ENCODE results near the gene ATAD5.
A peak's percentile ranks its signal among the peaks of the same experiment; 100 is the strongest.
"Not testable (repeated sequence)": the region's sequence is repeated elsewhere in the genome, so short reads cannot be mapped to it uniquely, and the experiment has no call there.

ATAD5 gene, protein sequence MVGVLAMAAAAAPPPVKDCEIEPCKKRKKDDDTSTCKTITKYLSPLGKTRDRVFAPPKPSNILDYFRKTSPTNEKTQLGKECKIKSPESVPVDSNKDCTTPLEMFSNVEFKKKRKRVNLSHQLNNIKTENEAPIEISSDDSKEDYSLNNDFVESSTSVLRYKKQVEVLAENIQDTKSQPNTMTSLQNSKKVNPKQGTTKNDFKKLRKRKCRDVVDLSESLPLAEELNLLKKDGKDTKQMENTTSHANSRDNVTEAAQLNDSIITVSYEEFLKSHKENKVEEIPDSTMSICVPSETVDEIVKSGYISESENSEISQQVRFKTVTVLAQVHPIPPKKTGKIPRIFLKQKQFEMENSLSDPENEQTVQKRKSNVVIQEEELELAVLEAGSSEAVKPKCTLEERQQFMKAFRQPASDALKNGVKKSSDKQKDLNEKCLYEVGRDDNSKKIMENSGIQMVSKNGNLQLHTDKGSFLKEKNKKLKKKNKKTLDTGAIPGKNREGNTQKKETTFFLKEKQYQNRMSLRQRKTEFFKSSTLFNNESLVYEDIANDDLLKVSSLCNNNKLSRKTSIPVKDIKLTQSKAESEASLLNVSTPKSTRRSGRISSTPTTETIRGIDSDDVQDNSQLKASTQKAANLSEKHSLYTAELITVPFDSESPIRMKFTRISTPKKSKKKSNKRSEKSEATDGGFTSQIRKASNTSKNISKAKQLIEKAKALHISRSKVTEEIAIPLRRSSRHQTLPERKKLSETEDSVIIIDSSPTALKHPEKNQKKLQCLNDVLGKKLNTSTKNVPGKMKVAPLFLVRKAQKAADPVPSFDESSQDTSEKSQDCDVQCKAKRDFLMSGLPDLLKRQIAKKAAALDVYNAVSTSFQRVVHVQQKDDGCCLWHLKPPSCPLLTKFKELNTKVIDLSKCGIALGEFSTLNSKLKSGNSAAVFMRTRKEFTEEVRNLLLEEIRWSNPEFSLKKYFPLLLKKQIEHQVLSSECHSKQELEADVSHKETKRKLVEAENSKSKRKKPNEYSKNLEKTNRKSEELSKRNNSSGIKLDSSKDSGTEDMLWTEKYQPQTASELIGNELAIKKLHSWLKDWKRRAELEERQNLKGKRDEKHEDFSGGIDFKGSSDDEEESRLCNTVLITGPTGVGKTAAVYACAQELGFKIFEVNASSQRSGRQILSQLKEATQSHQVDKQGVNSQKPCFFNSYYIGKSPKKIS (N-terminal part only)

DNA sequence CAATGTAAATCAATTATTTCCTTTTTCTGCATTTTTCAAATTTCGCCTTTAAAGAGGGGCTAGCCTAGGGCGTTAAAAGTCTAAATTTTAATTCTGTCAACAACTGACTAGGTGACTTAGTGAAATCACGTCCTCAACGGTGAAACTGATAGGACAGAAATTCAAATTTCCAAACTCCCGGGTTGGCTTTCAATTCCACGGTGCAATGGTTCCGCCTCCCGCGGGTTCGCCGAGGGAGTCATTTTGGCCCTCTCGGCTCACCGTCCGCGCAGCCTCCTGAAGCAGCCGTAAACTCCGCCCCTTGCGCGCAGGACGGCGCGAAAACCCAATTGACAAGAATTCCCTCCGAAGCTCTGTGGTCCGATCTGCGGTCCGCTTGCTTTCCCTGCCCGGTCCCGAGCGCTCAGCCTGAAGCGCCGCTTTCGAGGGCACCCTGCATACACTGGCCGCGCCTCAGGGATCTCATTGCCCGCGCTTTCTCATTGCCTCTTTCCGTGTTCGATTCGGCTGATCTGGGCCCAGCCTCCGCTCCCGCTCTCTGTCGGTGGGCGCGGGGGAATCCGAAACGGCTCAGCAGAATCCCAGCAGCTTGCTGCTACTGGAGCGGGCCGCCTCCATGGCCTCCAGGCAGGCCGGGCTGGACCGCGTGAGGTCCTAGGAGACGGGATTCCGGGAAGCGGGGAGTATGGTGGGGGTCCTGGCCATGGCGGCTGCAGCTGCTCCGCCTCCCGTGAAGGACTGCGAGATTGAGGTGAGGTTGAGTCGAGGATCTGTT lies at the start of gene ATAD5:
Gene ATAD5 (plus strand): TSS at position 304 of the 775 bp plus-strand sequence. CDS start 382 bp downstream, at position 686.
- peak; percentile 75 for DNase-seq (ENCODE audit: low read depth)

DNA sequence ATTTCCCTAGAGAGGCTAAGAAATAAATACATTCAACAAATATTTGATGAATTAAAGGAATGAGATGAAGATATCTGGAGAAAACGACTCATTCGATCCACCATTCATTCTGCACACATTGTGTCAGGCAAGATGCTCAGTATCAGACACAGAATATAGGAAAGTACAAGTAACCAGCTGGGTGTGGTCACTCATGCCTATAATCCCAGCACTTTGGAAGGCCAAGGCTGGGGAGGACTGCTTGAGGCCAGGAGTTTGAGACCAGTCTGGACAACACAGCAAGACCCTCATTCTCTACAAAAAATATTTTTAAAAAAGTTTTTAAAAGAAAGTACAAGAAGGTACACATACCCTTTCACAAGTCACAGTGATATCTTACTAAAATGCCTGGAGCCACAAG lies 49.6 kb upstream of the ATAD5 start:
- DNase-seq (ENCODE audit: low read depth) = no peak

DNA sequence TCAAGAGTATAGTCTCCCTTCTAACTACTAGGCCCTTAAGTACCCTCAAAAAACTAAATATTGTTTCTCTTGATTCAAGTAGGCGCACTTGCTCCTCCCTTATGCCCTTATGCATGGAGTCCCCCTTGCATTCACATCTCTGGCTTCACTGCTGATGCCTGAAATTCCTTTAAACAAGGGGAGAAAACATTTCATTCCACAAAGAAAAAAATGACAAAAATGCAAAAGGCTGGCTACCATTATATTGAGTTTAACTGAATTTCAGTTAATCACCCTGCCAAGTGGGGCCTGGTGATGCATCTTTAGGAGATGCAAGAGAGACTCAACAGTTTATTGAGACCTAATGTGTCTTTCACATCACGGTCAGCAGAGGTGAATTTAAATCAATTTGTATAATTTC lies 42.8 kb upstream of the ATAD5 start:
- DNase-seq (ENCODE audit: low read depth) = no peak

DNA sequence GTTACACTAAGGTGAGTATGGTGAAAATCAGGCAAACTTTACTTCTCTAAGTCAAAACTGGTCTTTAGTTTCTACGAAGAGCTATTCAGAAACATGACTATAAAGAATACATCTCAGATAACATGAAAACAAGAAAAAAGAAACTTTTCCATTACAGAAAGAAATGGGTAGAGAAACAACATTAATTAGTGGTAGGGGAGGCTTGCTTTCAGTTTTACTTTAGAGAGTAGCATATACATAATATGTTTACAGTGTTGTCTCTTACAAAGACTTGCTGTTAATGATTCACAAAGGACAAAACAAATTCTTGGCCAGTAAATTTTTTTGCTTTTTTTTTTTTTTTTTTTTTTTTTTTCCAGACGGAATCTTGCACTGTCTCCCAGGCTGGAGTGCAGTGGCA lies 41.5 kb upstream of the ATAD5 start:
- no peak for DNase-seq (ENCODE audit: low read depth)

DNA sequence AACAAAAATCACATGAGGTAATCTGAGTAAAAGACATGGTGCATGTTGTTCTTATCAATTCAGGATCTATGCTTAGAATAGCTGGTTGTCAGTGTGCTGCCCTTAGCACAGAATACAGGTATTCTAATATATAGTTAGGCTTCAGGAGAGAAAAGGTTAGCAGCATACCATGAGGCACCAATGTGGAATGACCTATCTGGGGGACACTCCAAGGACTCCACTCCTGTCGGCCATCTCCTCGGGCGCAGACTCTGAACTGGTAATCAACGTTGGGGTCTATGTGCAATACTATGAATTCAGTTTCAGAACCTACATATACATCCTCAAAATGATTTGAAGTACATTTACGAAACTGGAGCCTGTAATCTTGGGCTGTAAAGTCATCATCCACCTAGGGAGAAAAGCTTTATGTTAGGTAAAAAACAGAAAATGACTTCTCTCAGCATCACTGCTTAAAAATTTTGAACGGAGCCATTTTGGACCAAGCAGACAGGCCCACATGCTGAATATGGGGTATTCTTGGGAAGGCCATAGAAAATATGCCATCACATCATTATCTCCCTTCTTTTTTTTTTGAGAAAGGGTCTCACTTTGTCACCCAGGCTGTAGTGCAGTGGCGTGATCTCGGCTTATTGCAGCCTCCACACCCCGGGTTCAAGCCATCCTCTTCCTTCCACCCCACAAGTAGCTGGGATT lies 38.3 kb upstream of the ATAD5 start:
- DNase-seq (ENCODE audit: low read depth) = no peak

DNA sequence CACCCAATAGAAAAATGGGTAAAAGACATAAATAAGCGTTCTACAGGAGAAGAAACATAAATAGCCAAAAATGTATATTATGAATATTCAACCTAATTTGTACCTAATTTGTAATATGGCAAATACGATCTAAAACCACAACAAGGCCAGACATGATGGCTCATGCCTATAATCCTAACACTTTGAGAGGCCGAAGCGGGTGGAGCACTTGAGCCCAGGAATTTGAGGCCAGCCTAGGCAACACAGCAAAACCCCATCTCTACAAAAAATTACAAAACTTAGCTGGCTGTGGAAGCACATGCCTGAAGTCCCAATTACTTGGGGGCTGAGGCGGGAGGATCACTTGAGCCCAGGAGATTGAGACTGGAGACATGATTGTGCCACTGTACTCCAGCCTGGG lies 37.4 kb upstream of the ATAD5 start:
- DNase-seq (ENCODE audit: low read depth) = no peak

DNA sequence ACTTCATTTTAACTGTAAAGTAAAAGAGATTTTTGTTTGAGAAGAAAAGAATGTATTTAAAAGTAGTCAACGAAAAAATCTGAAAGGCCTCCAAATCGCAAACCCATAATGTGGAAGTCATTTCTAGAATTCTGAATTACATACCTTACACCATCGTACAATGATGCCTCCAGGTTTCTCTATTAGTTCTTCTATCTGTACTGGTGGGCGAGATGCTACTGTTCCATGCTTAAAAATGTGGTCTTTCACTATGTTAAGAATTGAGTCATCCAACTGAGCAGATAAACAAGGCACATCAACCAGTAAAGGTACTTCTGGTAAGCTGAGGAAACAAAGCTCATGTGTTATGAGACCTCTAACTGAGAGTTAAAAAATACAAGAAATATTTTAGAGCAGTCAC lies 35.8 kb upstream of the ATAD5 start:
- no peak for DNase-seq (ENCODE audit: low read depth)

DNA sequence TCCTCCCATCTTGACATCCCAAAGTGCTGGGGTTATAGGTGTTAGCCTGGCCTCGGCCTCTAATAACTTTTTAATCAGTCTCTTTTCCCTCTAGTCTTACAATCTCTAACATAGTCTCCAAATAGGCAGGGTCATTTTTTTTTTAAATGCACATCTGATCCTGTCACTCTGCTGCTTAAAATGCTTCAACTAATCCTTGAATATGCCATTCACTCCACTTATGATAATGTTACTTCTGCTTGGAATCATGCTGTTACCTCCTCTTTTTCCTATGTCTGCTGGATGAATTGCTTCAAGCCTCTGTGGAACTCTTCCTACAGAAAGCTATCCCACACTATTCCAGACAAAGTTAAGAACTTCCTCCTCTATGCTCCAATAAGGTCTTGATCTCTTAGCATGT lies 30.1 kb upstream of the ATAD5 start:
- DNase-seq (ENCODE audit: low read depth) = no peak

DNA sequence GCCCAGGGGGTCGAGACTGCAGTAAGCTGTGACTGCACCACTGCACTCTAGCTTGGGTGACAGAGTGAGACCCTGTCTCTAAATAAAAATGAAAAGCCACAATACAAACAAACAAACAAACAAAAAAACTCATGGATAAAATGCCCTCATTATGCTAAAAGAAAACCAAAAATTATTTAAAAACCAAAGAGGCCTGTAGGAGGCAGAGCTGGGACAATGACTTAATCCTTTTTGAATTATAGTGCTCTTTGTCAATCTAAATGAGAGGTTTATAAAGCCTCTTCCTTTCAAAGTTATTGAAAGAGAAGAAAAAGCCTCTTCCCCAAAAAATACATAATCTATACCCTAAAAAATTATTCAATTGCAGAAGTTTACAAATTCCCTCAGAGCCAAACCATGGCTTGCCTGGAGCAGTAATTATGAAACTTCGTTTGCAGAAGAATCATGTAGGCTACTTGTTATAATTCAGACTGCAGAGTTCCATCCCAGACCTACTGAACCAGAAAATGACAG lies 25.8 kb upstream of the ATAD5 start:
- DNase-seq (ENCODE audit: low read depth) = no peak

DNA sequence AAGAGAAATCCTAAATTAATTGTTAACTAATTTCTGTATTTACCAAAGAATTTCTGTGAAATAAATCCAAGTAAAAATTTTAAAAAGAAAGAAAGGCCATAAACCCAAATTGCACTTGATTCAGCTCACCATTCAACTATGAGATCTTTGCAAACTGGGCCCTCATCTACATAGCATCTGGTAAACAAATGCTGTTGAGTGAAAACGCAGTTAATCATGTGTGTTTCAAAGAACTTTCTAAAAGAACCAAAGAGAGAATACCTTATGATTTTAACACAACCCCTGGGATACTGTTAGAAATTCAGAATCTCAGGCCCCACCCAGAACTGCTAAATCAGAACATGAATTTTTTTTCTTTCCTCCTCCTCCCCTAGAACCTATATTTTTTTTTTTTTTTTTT lies 23.9 kb upstream of the ATAD5 start:
- no peak for DNase-seq (ENCODE audit: low read depth)

DNA sequence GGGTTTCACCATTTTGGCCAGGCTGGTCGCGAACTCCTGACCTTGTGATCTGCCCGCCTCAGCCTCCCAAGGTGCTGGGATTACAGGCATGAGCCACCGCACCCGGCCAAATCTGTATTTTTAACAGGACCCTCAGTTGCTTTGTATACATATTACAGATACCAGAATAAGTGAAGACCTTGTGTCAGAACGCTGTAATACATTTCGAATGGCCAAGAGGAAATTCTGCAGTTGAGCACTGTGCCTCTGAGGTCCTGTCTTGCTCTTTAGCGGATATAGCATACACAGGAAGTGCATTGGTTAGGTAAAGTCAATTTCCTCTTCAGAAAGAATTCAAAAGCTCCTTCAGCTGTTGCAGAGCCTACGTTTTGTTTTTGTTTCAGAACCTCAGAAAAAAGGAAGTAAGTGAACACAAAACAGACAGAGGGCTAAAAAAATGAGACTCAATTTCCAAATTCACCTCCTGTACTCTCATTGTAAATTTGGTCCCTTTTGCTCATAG lies 22.9 kb upstream of the ATAD5 start:
- no peak for DNase-seq (ENCODE audit: low read depth)

DNA sequence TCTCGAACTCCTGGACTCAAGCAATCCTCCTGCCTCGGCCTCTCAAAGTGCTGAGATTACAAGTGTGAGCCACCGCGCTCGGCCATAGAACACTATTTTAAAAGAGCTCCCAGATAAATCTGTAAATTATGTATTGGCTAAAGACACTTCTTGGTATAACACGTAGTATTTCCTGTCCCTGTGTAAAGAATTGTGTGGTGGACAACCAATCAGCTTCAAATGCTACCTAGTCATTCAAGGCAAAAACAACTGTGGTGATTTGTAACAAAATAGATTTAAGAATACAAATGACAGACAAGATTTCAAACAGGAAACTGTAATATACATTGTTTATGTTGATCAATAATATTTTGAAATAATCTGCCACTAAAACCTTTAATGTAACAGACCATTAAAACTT lies 21.9 kb upstream of the ATAD5 start:
- DNase-seq (ENCODE audit: low read depth) = no peak

DNA sequence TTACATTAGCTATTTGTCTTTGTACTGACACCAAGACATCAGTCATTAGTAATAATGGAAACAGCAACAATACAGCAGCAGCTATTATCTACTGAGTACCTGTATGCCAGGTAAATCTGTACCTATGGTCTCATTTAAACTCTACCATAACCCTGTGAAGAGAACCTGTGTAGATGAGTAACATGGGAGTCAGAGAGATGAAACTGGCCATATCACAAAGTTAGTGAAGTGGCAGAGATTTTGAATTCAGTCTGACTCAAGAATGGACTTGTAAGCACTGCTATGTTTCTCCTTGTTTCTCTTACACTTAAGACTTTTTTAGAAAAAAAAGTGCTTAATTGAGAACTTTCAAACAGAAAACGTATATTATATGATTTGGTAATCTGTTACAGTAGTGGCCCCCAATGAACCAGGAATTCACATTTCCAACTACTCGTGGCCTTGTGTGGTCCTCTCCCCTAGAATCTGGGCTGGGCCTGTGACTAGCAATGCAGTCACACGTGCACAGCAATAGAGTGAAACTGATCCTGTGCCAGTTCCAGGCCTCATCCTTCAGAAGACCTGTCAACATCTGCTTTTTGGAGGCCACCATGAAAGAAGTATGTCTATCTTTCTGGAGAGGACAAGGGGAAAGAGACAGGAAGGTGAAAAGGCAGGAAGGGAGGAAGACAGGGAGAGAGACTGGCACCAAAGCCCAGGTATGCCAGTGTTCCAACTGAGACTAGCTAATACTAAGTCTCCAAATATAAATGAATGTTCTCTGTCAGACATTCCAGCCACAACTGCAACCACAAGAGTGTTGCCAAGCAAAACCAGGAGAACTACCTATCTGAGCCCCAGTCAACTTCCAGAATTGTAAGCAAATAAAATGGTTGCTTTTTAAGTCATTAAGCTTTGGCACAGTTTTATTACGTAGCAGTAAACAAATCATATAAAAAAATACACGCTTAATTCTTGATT lies 19.3 kb upstream of the ATAD5 start:
- DNase-seq (ENCODE audit: low read depth) = no peak

DNA sequence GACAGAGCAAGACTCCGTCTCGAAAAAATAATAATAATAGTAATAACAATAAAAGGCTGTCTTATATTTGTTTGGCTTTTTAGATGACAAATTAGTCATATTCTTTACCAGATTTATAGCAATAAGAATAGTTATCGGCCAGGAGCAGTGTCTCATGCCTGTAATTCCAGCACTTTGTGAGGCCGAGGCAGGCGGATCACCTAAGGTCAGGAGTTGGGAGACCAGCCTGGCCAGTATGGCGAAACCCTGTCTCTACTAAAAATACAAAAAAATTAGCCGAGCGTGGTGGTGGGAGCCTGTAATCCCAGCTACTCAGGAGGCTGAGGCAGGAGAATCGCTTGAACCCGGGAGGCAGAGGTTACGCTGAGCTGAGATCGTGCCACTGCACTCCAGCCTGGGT lies 17.5 kb upstream of the ATAD5 start:
- DNase-seq (ENCODE audit: low read depth) = not testable (repeated sequence)

DNA sequence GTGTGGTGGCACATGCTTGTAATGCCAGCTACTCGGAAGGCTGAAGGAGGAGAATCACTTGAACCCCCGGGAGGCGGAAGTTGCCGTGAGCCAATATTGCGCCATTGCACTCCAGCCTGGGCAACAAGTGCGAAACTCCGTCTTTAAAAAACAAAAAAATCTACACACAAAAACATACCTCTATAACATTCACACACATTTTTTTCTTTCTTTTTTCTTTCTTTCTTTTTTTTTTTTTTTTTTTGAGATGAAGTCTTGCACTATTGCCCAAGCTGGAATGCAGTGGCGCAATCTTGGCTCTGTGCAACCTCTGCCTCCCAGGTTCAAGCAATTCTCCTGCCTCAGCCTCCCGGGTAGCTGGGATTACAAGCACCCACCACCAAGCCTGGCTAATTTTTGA lies 16.9 kb upstream of the ATAD5 start:
- DNase-seq (ENCODE audit: low read depth) = not testable (repeated sequence)

DNA sequence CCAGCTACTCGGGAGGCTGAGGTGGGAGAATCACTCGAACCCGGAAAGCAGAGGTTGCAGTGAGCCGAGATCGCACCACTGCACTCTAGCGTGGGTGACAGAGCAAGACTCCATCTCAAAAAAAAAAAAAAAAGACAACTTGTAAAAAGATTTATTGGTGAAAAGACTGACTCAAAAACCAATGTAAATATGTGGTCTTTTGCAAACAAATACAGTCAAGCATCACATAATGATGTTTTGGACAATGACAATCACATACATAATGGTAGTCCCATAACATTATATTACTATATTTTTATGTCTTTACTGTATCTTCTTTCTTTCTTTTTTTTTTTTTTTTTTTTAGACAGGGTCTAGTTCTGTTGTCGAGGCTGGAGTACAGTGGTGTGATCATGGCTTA lies 15.6 kb upstream of the ATAD5 start:
- no peak for DNase-seq (ENCODE audit: low read depth)

DNA sequence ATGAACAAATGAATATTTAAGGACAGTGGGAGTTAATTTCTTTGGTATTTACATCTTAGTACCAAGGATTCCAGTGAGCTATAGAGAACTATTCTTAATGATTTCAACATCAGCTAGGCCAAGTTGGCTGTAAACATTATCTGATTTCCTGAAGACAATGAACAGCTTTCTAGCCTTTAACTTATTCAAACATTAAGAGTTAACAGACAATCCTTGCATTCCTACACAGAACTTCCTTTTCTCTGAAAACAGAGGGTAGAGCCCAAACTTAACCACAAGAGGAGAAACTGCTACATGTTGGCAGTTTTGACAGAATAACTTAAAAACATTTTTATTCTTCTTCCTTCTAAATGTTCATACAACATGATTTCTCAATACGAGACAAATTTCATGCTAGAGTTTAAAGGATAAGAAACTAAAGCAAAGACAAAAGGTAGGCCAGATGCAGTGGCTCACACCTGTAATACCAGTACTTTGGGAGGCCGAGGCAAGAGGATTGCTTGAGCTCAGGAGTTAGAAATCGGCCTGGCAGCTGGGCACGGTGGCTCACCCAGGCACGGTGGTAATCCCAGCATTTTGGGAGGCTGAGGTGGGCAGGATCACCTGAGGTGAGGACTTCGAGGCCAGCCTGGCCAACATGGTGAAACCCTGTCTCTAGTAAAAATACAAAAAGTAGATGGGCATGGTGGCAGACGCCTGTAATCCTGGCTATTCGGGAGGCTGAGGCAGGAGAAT lies 11.6 kb upstream of the ATAD5 start:
- no peak for DNase-seq (ENCODE audit: low read depth)

DNA sequence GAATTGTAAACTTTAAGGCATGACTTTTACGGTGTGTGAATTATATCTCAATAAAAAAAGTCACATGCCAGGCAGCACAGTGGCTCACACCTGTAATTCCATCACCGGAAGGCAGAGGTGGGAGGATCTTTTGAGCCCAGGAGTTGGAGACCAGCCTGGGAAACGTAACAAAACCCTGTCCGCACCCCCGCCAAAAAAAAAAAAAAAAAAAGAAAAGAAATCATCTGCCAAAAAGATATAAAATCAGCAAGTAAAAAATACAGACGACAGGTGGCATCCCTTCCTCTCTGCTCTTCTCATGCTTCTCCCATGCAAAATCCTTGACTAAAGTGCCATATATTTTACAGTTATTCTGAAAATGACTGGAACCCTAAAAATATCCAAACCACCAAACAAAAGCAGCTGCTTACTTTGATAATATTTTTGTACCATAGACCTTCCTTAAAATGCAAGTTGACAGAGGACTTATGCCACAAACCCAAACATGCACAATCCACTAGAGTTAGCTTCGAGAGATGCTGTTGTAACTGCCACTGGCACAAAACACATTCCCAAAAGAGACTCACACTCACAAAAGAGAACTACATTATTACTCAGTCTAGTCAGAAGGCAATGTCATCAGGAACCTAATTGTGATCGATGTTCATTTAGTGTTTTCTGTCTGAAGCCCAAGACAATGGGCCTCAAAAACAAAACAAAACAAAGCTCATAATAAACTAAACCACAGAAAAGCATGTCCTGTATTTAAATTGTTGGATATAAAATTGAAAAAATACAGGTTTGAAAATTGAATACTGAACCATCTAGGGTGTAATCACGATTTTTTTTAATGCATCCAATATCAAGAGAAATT lies 9.7 kb upstream of the ATAD5 start:
- DNase-seq (ENCODE audit: low read depth) = no peak

Measured in stimulated activated CD8-positive, alpha-beta memory T cell treated with anti-CD3 and anti-CD28 coated beads, Interleukin-7, amount 100 ng/mL, for 24 hours (primary cell).